Central memory CD8-positive, alpha-beta T cell (primary cell): ENCODE measurements around the gene IL17C.

Source experiments
- ATAC-seq: fragments of 150-1000 bp; cut with Tn5 transposase; replicated peaks from 2 replicates; pipeline ENCODE4 v1.10.0; 2022; ENCODE audit warnings: mild to moderate bottlenecking, moderate FRiP score, moderate number of reproducible peaks; ENCODE audit not compliant: poor library complexity, severe bottlenecking; ENCODE audit errors: extremely low read depth
- DNase-seq, 2 donors: peaks; one replicate each; pipeline ENCODE4 v3.0.0; 2021; ENCODE audit warnings: low spot score in 2 of 2
- H3K27ac Mint-ChIP-seq: one replicate; pipeline ENCODE4 v1.8.0; 2022; ENCODE audit warnings: low read depth, mild to moderate bottlenecking, moderate library complexity, mixed read lengths
- H3K27me3 Mint-ChIP-seq: one replicate; pipeline ENCODE4 v1.8.0; 2022; ENCODE audit warnings: mixed read lengths
- H3K36me3 Mint-ChIP-seq: one replicate; pipeline ENCODE4 v1.8.0; 2022; ENCODE audit warnings: mild to moderate bottlenecking, moderate library complexity, mixed read lengths; ENCODE audit not compliant: insufficient read depth
- H3K4me1 Mint-ChIP-seq: one replicate; pipeline ENCODE4 v1.8.0; 2022; ENCODE audit warnings: mixed read lengths
- H3K4me3 Mint-ChIP-seq: one replicate; pipeline ENCODE4 v1.8.0; 2022; ENCODE audit warnings: mild to moderate bottlenecking, moderate library complexity, mixed read lengths
- H3K9me3 Mint-ChIP-seq: one replicate; pipeline ENCODE4 v1.8.0; 2022; ENCODE audit warnings: mixed read lengths

The IL17C gene

GRCh38 chr16:88654363-88655052 lies 16.1 kb downstream of the IL17C start:
- H3K4me3 Mint-ChIP-seq: no peak overlapping the region
- H3K27me3 Mint-ChIP-seq: no peaks in the 10 kb centered on the region
- H3K4me1 Mint-ChIP-seq: peaks cover 8% of the 10 kb centered on the region
- H3K9me3 Mint-ChIP-seq: no peaks in the 10 kb centered on the region
- peak overlapping the region; percentile 75 for H3K27ac Mint-ChIP-seq
- no peak for ATAC-seq
- H3K36me3 Mint-ChIP-seq: peaks cover 10% of the 10 kb centered on the region
- no peak for DNase-seq

- Mint-ChIP-seq H3K4me1 (peaks cover 7% of the 10 kb centered on the region), H3K9me3 (no peaks in the 10 kb centered on the region), H3K27ac (peak overlapping the region; percentile 75), H3K27me3 (no peaks in the 10 kb centered on the region), H3K4me3 (no peak overlapping the region), H3K36me3 (peaks cover 8% of the 10 kb centered on the region)
- no peak for DNase-seq
- no peak for ATAC-seq
Observed at GRCh38 chr16:88655053-88655732, 16.8 kb downstream of the IL17C start.

GRCh38 chr16:88655733-88656281 lies 17.4 kb downstream of the IL17C start:
- H3K27me3 Mint-ChIP-seq: no peaks in the 10 kb centered on the region
- no peak overlapping the region for H3K4me3 Mint-ChIP-seq
- no peak overlapping the region for H3K27ac Mint-ChIP-seq
- no peak for ATAC-seq
- H3K9me3 Mint-ChIP-seq: no peaks in the 10 kb centered on the region
- H3K36me3 Mint-ChIP-seq: peaks cover 5% of the 10 kb centered on the region
- no peak for DNase-seq
- peaks cover 7% of the 10 kb centered on the region for H3K4me1 Mint-ChIP-seq

- H3K27me3 Mint-ChIP-seq: no peaks in the 10 kb centered on the region
- DNase-seq (no peak), ATAC-seq (no peak)
- H3K4me1 Mint-ChIP-seq: peaks cover 7% of the 10 kb centered on the region
- no peak overlapping the region for H3K27ac Mint-ChIP-seq
- no peaks in the 10 kb centered on the region for H3K9me3 Mint-ChIP-seq
- no peak overlapping the region for H3K4me3 Mint-ChIP-seq
- peaks cover 1% of the 10 kb centered on the region for H3K36me3 Mint-ChIP-seq
Observed at GRCh38 chr16:88656291-88656980, 18.1 kb downstream of the IL17C start.

- Mint-ChIP-seq H3K27ac (no peak overlapping the region), H3K9me3 (no peaks in the 10 kb centered on the region), H3K36me3 (peaks cover under 1% of the 10 kb centered on the region), H3K27me3 (no peaks in the 10 kb centered on the region), H3K4me3 (no peak overlapping the region), H3K4me1 (peaks cover 12% of the 10 kb centered on the region)
- ATAC-seq (no peak), DNase-seq (no peak)
Observed at GRCh38 chr16:88657371-88657770, 19.0 kb downstream of the IL17C start.

GRCh38 chr16:88658714-88659113 lies 20.3 kb downstream of the IL17C start:
- Mint-ChIP-seq H3K27me3 (no peaks in the 10 kb centered on the region), H3K4me3 (no peak overlapping the region), H3K9me3 (no peaks in the 10 kb centered on the region), H3K36me3 (peaks cover 6% of the 10 kb centered on the region), H3K27ac (no peak overlapping the region), H3K4me1 (peaks cover 12% of the 10 kb centered on the region)
- ATAC-seq (no peak), DNase-seq (no peak)

GRCh38 chr16:88659160-88659559 lies 20.8 kb downstream of the IL17C start:
- Mint-ChIP-seq H3K36me3 (peaks cover 6% of the 10 kb centered on the region), H3K9me3 (no peaks in the 10 kb centered on the region), H3K27ac (no peak overlapping the region), H3K27me3 (no peaks in the 10 kb centered on the region), H3K4me1 (peaks cover 12% of the 10 kb centered on the region), H3K4me3 (no peak overlapping the region)
- ATAC-seq: no peak
- DNase-seq: no peak

GRCh38 chr16:88661468-88661867 lies 23.1 kb downstream of the IL17C start:
- Mint-ChIP-seq H3K27ac (peak overlapping the region; percentile 80), H3K4me3 (peak overlapping the region; percentile 86), H3K9me3 (no peaks in the 10 kb centered on the region), H3K36me3 (peaks cover 6% of the 10 kb centered on the region), H3K4me1 (peaks cover 12% of the 10 kb centered on the region), H3K27me3 (no peaks in the 10 kb centered on the region)
- no peak for ATAC-seq
- DNase-seq: no peak

- Mint-ChIP-seq H3K9me3 (no peaks in the 10 kb centered on the region), H3K27me3 (no peaks in the 10 kb centered on the region), H3K4me1 (peaks cover 12% of the 10 kb centered on the region), H3K27ac (peak overlapping the region; percentile 92), H3K36me3 (peaks cover 8% of the 10 kb centered on the region), H3K4me3 (peak overlapping the region; percentile 86)
- peak; percentile 1 for ATAC-seq
- no peak for DNase-seq
Observed at GRCh38 chr16:88662222-88662842, 24.0 kb downstream of the IL17C start.

GRCh38 chr16:88662843-88663606 lies 24.7 kb downstream of the IL17C start, which contains the start of gene MVD:
Gene MVD (minus strand): TSS chr16:88663091. CDS start chr16:88663080, 11 bp downstream.
- Mint-ChIP-seq H3K27ac (peak within 1 kb of the TSS; percentile 92), H3K4me3 (peak within 1 kb of the TSS; percentile 86), H3K9me3 (no peaks in the 10 kb centered on the region), H3K27me3 (no peaks in the 10 kb centered on the region), H3K4me1 (peaks cover 12% of the 10 kb centered on the region), H3K36me3 (peaks cover 8% of the 10 kb centered on the region)
- DNase-seq (peak; percentile 87 to 92), ATAC-seq (peak; percentile 99)

- Mint-ChIP-seq H3K9me3 (no peaks in the 10 kb centered on the region), H3K4me3 (peak overlapping the region; percentile 37), H3K27ac (no peak overlapping the region), H3K4me1 (peaks cover 12% of the 10 kb centered on the region), H3K27me3 (no peaks in the 10 kb centered on the region), H3K36me3 (peaks cover 10% of the 10 kb centered on the region)
- DNase-seq (no peak), ATAC-seq (no peak)
Observed at GRCh38 chr16:88665148-88665547, 26.8 kb downstream of the IL17C start.

- Mint-ChIP-seq H3K27ac (no peak overlapping the region), H3K9me3 (no peaks in the 10 kb centered on the region), H3K36me3 (peaks cover 10% of the 10 kb centered on the region), H3K4me1 (peaks cover 12% of the 10 kb centered on the region), H3K4me3 (no peak overlapping the region), H3K27me3 (no peaks in the 10 kb centered on the region)
- DNase-seq: no peak
- ATAC-seq: no peak
Observed at GRCh38 chr16:88665570-88665969, 27.2 kb downstream of the IL17C start.
